ENCODE measurements around the gene AGRP.

Gene AGRP

GRCh38 chr16:67483150-67483549, at the start of gene AGRP:
AGRP (minus strand) TSS chr16:67483547; CDS start chr16:67483398, 149 bp downstream.
- Histone ChIP-seq H3K4me3 (ENCODE audit: low read depth, low read length) (no peak within 1 kb of the TSS), H3K4me1 (ENCODE audit: control insufficient read depth, insufficient read depth, low read length) (no peaks in the 10 kb centered on the region), H3K36me3 (ENCODE audit: control insufficient read depth in 2 of 2, insufficient read depth in 1 of 2, low read length in 2 of 2) (peaks cover 0 to 20% of the 10 kb centered on the region in 2 experiments; a peak in 1 of 3 replicates), H3K27ac (ENCODE audit: extremely low read depth, low read depth, low read length) (no peak within 1 kb of the TSS), H3K9me3 (ENCODE audit: control insufficient read depth, insufficient read depth, low read depth, low read length) (no peaks in the 10 kb centered on the region)
- ChIA-PET POLR2A (no interaction called here), CTCF (interaction anchor here (0.6 kb wide), 1 partner anchor 266 kb away, joined by 4 read pairs; no protein-coding TSS in a partner anchor)
- TF ChIP-seq ZNF473 (tag by site-specific recombination; IDR thresholded peaks at IDR 0.05) (no peak), BCL11A (tag by site-specific recombination; IDR thresholded peaks at IDR 0.05; ENCODE audit: low read depth) (no peak), ZNF292 (tag by site-specific recombination; IDR thresholded peaks at IDR 0.05; ENCODE audit: borderline replicate concordance, low read depth) (no peak), ZNF362 (tag by site-specific recombination; IDR thresholded peaks at IDR 0.05) (no peak), PRDM6 (tag by site-specific recombination; IDR thresholded peaks at IDR 0.05) (no peak), ZNF791 (tag by site-specific recombination; IDR thresholded peaks at IDR 0.05) (no peak), GLIS1 (tag by site-specific recombination; IDR thresholded peaks at IDR 0.05) (no peak), ZNF555 (tag by site-specific recombination; conservative IDR thresholded peaks at IDR 0.05) (no peak), REST (tag by site-specific recombination; IDR thresholded peaks at IDR 0.05) (no peak)

- H3K4me3 ChIP-seq (ENCODE audit: low read depth, low read length) = no peak overlapping the region
- peak; percentile 28; the same call in 1 of the 2 replicates for TF ChIP-seq ZNF398 (tag by site-specific recombination; IDR thresholded peaks at IDR 0.05)
- TF ChIP-seq SETDB1 (IDR thresholded peaks at IDR 0.05; ENCODE audit: insufficient read length, low read length) = no peak
- peak; percentile 42; the same call in 1 of the 2 replicates for TF ChIP-seq ZNF341 (tag by site-specific recombination; IDR thresholded peaks at IDR 0.05; ENCODE audit: low read depth)
- H3K27ac ChIP-seq (ENCODE audit: extremely low read depth, low read depth, low read length) = no peak overlapping the region
- no peaks in the 10 kb centered on the region for H3K9me3 ChIP-seq (ENCODE audit: control insufficient read depth, insufficient read depth, low read depth, low read length)
- ChIA-PET POLR2A (interaction anchor here (2.0 kb wide), 1 partner anchor 10 kb away, joined by 10 read pairs; no protein-coding TSS in a partner anchor), CTCF (interaction anchor here (0.5 to 5.6 kb wide), 6 partner anchors 8 to 42 kb away, joined by 3 to 62 read pairs (median 8); partner anchors contain the start of gene CTCF)
- H3K4me1 ChIP-seq (ENCODE audit: control insufficient read depth, insufficient read depth, low read length) = no peaks in the 10 kb centered on the region
- peaks cover 0 to 3% of the 10 kb centered on the region in 2 experiments; a peak in 1 of 3 replicates for H3K36me3 ChIP-seq (ENCODE audit: control insufficient read depth in 2 of 2, insufficient read depth in 1 of 2, low read length in 2 of 2)
Observed at GRCh38 chr16:67531247-67531646, 47.9 kb upstream of the AGRP start.

All from HEK293 (cell line).